Endothelial cell of umbilical vein (primary cell): ENCODE measurements around the gene OR4E1.
A peak's percentile ranks its signal among the peaks of the same experiment; 100 is the strongest.

ENCODE experiments used
- EZH2 ChIP-seq: IDR thresholded peaks from 2 replicates; pipeline ENCODE4 v1.6.1; 2012; ENCODE audit warnings: borderline replicate concordance, low read depth, mild to moderate bottlenecking, moderate library complexity, low read length, inconsistent platforms; ENCODE audit not compliant: severe bottlenecking
- JUN ChIP-seq: IDR thresholded peaks from 2 replicates; pipeline ENCODE4 v1.6.1; 2011; ENCODE audit warnings: borderline replicate concordance, low read depth; ENCODE audit not compliant: insufficient read length, insufficient read depth
- POLR2A ChIP-seq: IDR thresholded peaks from 2 replicates; pipeline ENCODE4 v1.6.1; 2012; ENCODE audit warnings: low read depth, mild to moderate bottlenecking, control low read depth, low read length
- POLR2AphosphoS5 ChIP-seq: IDR thresholded peaks from 2 replicates; pipeline ENCODE4 v1.6.1; 2012; ENCODE audit warnings: low read depth, mild to moderate bottlenecking, control low read depth, low read length, moderate library complexity; ENCODE audit not compliant: insufficient read depth
- TF ChIP-seq, protein P1 (sequence below), 2 donors: IDR thresholded peaks; 1 replicate in 1 of 2; 2 replicates in 1 of 2; pipeline ENCODE4 v1.5.1; 2011; ENCODE audit warnings: low read length in 2 of 2, mild to moderate bottlenecking in 2 of 2, moderate library complexity in 2 of 2, control low read depth in 1 of 2, inconsistent platforms in 1 of 2, low read depth in 1 of 2; ENCODE audit not compliant: insufficient read depth in 1 of 2; ENCODE audit errors: extremely low read depth in 1 of 2

DNA sequence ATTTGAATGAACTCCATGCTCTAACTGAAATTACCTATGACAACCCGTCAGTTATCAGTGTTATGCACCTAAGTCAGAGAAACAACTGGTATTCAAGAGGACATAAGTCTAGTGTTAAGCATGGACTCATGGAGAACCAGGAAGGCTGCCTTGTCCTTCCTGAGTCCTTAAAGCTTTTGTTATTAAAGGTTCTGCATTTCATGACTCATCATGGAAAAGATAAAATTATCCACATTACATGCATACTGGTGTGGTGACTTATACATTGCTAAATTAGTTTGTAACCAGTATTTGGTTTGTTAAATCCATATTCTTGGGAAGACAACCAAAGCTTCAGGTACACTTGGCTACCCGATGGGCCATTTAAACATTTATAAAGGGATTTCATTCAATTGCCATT is 6.5 kb upstream of the OR4E1 start:
- TF ChIP-seq, protein P1, sequence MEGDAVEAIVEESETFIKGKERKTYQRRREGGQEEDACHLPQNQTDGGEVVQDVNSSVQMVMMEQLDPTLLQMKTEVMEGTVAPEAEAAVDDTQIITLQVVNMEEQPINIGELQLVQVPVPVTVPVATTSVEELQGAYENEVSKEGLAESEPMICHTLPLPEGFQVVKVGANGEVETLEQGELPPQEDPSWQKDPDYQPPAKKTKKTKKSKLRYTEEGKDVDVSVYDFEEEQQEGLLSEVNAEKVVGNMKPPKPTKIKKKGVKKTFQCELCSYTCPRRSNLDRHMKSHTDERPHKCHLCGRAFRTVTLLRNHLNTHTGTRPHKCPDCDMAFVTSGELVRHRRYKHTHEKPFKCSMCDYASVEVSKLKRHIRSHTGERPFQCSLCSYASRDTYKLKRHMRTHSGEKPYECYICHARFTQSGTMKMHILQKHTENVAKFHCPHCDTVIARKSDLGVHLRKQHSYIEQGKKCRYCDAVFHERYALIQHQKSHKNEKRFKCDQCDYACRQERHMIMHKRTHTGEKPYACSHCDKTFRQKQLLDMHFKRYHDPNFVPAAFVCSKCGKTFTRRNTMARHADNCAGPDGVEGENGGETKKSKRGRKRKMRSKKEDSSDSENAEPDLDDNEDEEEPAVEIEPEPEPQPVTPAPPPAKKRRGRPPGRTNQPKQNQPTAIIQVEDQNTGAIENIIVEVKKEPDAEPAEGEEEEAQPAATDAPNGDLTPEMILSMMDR (IDR thresholded peaks at IDR 0.05; ENCODE audit: extremely low read depth in 1 of 2, insufficient read depth in 1 of 2, low read depth in 1 of 2, low read length in 2 of 2), result no peak
- TF ChIP-seq POLR2A (no peak), EZH2 (no peak), JUN (peak; percentile 27), POLR2AphosphoS5 (no peak)
